GM19238 (cell line): Measurements from ENCODE around the gene SPOP.

Experiments
- DNase-seq: peaks from one replicate; pipeline ENCODE4 v3.0.0; 2011; ENCODE audit warnings: low spot score; ENCODE audit not compliant: insufficient read length

The SPOP gene

GRCh38 chr17:49616086-49616485 is 61.8 kb downstream of the SPOP start:
- no peak for DNase-seq

- no peak for DNase-seq
These were observed 64.6 kb downstream of the SPOP start for GRCh38 chr17:49613182-49613800.

GRCh38 chr17:49612726-49613125 is 65.2 kb downstream of the SPOP start:
- DNase-seq, result no peak

- DNase-seq, result no peak
These were observed 66.9 kb downstream of the SPOP start for GRCh38 chr17:49610883-49611584.

- DNase-seq, result no peak
These were observed 73.5 kb downstream of the SPOP start for GRCh38 chr17:49604314-49604869.

GRCh38 chr17:49603720-49604119 is 74.2 kb downstream of the SPOP start:
- no peak for DNase-seq

GRCh38 chr17:49603238-49603637 is 74.7 kb downstream of the SPOP start:
- DNase-seq, result no peak

- no peak for DNase-seq
These were observed 75.1 kb downstream of the SPOP start for GRCh38 chr17:49602783-49603182.

- DNase-seq, result no peak
These were observed 76.9 kb downstream of the SPOP start for GRCh38 chr17:49600949-49601348.

- DNase-seq, result no peak
These were observed 79.0 kb downstream of the SPOP start for GRCh38 chr17:49598918-49599317.

- DNase-seq, result no peak
These were observed 79.8 kb downstream of the SPOP start for GRCh38 chr17:49597928-49598655.

- DNase-seq, result no peak
These were observed 80.5 kb downstream of the SPOP start for GRCh38 chr17:49597436-49597835.

- DNase-seq, result no peak
These were observed 81.2 kb downstream of the SPOP start for GRCh38 chr17:49596613-49597244.

GRCh38 chr17:49595980-49596379 is 81.9 kb downstream of the SPOP start:
- no peak for DNase-seq

GRCh38 chr17:49595328-49595727 is 82.6 kb downstream of the SPOP start:
- DNase-seq, result no peak

GRCh38 chr17:49592263-49592662 is 85.6 kb downstream of the SPOP start:
- DNase-seq, result no peak

GRCh38 chr17:49590874-49591273 is 87.0 kb downstream of the SPOP start:
- no peak for DNase-seq

- DNase-seq, result no peak
These were observed 88.3 kb downstream of the SPOP start for GRCh38 chr17:49589577-49589927.

GRCh38 chr17:49588726-49589576 is 88.9 kb downstream of the SPOP start:
- DNase-seq, result no peak

- DNase-seq, result no peak
These were observed 89.6 kb downstream of the SPOP start for GRCh38 chr17:49588312-49588711.
